GM12873 (cell line): ENCODE results near the gene UGT1A4.

ENCODE experiments used
- CTCF ChIP-seq: IDR thresholded peaks from 2 replicates; pipeline ENCODE4 v1.5.1; 2012; ENCODE audit warnings: low read depth, mild to moderate bottlenecking, moderate library complexity, low read length, control low read depth; ENCODE audit not compliant: insufficient read depth; ENCODE audit errors: missing control alignments

Gene UGT1A4

GRCh38 chr2:233689501-233689900 lies 29.0 kb upstream of the UGT1A4 start:
- TF ChIP-seq CTCF = no peak

GRCh38 chr2:233690444-233690843 lies 28.1 kb upstream of the UGT1A4 start:
- no peak for TF ChIP-seq CTCF

- no peak for TF ChIP-seq CTCF
Measured at GRCh38 chr2:233691443-233692433, 26.8 kb upstream of the UGT1A4 start.

GRCh38 chr2:233692648-233693047 lies 25.9 kb upstream of the UGT1A4 start, which contains the start of gene UGT1A6:
Gene UGT1A6, plus strand, starts transcription at chr2:233692890. Its CDS starts 115 bp downstream, at chr2:233693005.
- TF ChIP-seq CTCF = no peak

DNA sequence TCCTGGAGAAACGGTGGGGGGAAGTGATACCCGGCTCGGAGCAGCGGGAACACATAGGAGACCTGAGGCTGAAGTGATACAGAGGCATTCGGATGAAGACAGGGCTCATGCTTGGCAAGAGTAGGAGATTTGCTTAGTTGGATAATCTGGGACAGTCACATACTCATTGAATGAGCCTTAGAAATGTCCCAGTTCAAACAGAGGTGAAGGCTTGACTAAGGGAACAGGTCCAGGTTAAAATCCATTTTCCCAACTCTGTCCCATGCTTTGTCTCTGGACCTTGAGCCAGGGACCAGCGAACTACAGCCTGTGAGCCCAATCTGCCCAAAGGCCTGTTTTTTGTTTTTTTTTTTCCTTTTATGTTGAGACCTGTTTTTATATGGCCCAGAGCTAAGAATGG lies 24.6 kb upstream of the UGT1A4 start:
- TF ChIP-seq CTCF = no peak

DNA sequence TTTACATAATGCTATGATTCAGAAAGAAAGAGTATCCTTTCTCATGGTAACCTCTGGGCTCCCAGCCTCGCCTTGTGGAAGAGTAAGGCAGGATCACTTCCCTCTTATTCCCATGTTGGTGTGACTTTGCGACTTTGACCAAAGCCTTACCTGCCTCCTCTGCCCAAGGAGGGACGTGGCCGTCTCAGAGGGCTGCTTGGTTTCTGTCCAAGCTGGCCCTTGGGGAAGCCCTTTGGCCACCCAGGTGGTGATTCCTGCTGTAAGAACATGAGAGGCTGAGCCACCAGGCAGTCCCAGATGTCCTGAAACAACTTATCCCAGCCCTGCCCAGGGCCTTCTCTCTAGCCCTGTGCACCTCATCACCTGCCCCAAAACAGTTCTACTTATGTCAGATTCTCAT lies 19.8 kb upstream of the UGT1A4 start:
- no peak for TF ChIP-seq CTCF

DNA sequence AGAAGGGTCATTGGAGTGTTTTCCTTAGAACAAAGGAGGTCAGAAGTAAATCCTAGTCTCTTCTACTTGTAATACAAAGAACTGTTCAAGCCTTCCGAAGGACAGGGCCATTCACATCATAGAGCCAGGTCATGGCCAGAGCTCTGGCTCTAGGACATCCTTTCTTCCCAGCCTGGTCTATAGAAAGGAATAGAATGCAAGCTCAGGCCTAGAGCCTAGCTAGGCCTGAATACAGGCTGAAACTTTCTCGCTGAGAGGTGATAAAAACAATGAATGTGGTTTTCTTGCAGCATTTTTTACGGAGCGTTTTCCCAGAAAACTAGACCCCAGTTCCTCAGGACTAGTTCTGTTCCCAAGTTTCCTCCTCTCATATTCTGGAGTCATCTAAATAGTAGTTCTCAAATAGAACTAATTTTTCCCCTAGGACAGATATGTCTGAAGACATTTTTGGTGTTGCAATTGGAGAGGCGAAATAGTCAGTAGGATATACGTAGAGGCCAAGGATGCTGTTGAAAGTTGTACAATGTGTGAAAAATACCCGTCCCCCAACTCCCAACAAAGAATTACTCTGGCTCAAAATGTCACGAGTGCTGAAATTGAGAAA lies 19.0 kb upstream of the UGT1A4 start:
- TF ChIP-seq CTCF = no peak
